Stimulated activated CD8-positive, alpha-beta memory T cell treated with anti-CD3 and anti-CD28 coated beads, Interleukin-15, amount 100 ng/mL, for 4 hours (primary cell): ENCODE measurements around the gene TMEM220.
A peak's percentile ranks its signal among the peaks of the same experiment; 100 is the strongest.
"Not testable (repeated sequence)": the region's sequence is repeated elsewhere in the genome, so short reads cannot be mapped to it uniquely, and the experiment has no call there.

Experiments
- DNase-seq, 2 donors: peaks; one replicate each; pipeline ENCODE4 v3.0.0-alpha.2; 2020; ENCODE audit warnings: low read depth in 2 of 2

The TMEM220 gene

DNA sequence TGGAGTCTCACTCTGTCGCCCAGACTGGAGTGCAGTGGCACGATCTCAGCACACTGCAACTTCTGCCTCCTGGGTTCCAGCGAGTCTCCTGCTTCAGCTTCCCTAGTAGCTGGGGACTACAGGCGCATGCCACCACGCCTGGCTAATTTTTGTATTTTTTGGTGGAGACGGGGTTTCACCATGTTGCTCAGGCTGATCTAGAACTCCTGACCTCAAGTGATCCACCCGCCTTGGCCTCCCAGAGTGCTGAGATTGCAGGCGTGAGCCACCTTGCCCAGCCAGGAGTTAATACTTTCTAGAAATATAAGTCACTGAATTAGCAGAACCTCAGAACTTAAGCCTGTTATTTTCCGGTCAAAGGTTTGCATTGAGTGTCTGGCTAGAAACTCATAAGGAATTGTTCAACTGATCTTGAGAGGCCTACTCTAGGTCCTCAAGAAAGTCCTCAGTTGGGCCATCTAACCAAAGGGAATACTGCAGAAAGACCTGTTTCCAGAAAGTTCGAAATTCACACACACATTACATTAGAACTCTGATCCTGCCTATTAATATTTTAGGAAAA, 1.4 kb downstream of the TMEM220 start:
- no peak for DNase-seq

GRCh38 chr17:10727192-10727591, 2.6 kb downstream of the TMEM220 start:
- DNase-seq = no peak

DNA sequence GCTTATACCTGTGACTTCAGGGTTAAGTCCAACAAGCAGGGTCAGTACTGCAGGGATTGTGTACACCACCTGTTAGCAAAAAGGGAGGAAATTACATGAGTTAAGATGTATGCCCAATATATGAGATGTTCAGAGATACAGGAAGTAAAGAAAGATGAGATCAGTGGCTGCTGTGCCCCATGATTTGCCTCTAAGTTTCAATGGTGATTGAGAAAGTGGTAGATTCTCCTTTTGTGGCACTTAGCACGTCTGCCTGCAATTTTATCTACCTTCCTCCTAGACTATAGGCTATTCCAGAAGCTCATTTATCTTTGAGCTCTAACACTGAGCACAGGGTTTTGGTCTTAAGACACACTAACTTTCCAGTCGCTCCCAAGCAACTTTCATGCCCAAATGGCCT, 3.6 kb downstream of the TMEM220 start:
- DNase-seq = no peak

DNA sequence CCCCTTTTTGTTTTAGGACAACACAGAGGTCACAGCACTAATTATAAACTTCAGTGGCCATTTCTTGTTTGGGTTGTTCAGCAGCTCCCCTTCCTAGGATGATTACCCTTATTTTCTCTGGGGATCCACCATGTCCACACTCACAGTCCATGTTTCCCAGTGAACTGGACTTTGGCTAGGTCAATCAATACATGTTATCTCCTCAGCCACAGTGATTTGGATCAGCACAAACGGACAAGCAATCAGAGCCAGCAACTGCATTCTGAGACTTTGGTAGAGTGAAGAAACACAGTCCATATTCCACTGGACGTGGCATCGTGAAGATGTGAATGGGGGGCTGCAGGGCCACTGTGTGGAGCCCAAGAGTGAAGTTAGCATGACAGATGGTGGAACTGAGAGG, 4.6 kb downstream of the TMEM220 start:
- DNase-seq = no peak

DNA sequence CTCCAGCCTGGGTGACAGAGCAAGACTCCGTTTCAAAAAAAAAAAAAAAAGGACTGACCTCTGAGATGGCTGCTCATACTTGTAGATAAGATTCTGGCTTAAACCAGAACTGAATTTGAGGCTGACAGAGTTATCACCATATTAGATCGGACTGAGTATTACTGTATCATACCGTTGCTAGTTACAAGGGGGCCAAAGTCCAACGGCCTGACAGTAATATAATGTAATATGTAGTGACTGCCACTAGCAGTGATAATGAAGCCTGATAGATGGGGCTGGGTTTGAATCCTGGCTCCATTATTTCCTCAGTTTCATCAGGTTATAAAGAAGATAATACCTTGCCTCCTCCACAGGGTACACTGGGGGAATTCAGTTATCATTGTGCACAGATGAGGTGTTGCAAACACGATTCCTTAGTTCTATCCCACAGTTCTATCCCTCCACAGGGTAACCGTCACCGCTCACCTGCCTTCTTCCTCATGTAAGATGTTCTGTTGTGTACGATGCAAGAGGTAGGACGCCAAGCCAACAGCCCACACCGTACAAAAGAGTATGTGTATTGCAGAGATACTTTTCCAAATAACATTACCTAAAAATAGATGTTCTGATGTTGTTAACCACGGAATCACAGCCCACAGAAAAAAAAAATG, 5.2 kb downstream of the TMEM220 start:
- no peak for DNase-seq

GRCh38 chr17:10718547-10718946, 11.3 kb downstream of the TMEM220 start:
- DNase-seq = no peak

DNA sequence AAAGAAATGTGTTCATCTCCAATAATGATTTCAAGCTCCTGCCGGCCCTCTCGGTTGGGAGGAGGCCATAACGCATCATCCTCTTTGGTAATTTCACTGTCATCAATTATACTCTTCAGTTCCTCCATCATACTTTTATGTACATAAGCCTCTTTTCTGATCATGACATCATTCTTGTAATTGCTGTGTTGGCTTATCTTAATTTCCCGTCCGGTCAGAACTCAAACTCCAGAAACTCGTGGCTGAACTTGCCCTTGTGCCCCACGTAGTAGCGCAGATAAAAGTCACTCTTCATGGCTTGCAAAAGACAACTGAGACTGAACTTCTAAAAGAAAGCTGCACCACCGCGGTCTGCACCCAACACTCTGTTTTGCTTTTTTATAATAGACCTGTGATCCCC, 13.6 kb downstream of the TMEM220 start:
- no peak for DNase-seq

DNA sequence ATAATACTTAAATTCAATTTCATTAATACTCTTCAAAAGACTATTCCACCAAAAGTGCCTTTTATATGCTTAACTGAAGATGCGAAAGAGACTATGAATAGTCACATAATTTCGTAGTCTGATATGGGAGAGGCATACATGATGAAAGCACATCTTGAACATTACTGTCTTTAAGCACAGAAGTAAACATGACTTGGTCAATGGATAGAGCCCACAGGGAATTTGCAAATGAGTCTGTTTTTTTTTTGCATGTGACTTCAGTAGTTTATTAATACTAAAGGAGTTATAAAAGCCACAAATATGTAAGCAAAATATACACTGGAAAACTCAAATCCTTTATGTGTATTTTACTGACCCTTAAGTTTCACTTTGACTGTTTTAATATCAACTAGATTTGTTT, 16.5 kb downstream of the TMEM220 start:
- no peak for DNase-seq

DNA sequence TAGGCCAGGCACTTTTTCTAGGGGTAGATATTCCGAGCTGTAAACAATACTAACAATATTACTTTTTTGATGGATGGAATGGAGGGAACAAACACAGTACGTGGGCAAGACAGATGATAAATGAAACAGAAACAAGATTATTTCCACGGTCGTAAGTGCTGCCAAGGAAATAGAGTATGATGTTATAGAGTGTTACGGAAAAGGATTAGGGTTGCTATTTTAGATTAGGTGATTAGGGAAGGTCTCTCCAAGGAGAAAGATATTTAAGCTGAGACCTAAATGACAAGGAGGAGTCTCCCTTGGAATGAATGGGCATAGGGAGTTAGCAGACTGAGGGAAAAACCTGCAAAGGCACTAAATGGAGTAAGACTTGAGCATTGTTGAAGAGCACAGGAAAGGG, 24.1 kb downstream of the TMEM220 start:
- no peak for DNase-seq

DNA sequence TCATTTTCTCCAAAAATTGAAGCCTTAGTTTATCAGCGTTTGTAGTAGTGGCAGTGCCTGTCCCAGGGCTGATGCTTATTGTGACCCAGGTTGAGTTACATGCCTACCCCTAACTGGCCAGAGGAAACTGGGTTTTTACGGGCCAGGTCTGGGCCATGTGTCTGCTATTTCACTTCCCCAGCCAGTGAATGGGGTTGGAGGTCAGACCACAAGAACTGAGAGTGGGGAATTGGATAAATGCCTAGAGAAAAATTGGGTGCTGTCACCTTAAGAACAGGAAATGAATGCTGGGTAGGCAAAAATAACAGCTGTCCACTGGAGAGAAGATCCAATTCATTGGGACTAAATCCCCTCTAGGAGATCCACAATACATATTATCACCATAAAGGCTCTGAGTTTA, 27.2 kb downstream of the TMEM220 start:
- no peak for DNase-seq

- no peak for DNase-seq
Measured at GRCh38 chr17:10699856-10700255, 30.0 kb downstream of the TMEM220 start.

- DNase-seq = no peak
Measured at GRCh38 chr17:10698096-10698818, 31.6 kb downstream of the TMEM220 start.

DNA sequence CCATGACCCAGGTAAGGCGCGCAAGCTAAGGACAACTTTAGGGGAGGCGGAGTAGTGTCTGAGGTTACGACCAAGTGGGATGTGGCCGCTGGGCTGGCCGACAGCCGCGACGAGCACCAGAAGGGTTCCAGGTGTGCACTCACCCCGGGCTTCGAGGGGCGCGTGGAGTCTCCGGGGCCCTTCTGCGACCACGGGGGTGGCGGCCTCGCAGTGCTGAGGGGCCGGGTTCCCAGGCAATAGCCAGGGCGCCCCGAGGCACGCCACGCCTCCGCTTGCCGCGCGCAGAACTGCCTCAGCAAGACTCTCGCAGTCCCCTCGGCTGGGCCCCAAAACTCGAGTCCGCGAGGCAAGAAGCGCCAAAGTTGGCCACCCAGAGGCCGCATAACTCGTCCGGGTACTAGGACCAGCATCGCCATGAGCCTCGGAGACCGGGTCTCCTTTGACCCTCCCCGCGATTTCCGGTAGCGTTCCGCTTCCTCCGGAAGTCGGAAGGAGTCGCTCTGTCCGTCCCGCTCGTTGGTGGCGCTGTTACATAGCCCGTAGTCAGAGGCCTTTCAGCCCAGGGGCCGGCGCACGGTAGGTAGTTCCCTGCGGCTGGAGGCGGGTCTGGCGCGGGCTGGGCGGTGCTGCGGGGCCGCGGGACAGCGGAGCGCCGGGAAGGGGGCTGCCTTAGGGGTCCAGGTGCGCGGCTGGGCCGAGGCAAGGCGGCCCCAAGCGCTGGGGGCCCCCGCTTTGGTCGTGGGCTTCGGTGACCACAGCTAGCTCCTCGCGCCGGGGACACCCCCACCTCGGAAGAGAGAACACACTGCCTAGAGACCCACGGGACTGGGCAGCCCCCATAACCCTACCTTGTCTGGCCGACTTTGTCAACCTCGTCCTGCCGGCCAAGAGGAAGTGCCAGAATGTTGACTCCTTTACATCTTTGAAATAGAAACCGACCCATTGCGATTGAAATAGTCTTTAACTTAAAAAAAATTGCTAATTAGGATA, 32.4 kb downstream of the TMEM220 start, which contains the start of the genes ADPRM and SCO1:
TSS of gene ADPRM (plus strand) at position 503 of the 990 bp plus-strand sequence. CDS start 7,333 bp downstream, outside the sequence.
TSS of gene SCO1 (minus strand) at position 442 of the 990 bp plus-strand sequence. CDS start at position 416, 26 bp downstream.
- peak; percentile 78 to 84 for DNase-seq

DNA sequence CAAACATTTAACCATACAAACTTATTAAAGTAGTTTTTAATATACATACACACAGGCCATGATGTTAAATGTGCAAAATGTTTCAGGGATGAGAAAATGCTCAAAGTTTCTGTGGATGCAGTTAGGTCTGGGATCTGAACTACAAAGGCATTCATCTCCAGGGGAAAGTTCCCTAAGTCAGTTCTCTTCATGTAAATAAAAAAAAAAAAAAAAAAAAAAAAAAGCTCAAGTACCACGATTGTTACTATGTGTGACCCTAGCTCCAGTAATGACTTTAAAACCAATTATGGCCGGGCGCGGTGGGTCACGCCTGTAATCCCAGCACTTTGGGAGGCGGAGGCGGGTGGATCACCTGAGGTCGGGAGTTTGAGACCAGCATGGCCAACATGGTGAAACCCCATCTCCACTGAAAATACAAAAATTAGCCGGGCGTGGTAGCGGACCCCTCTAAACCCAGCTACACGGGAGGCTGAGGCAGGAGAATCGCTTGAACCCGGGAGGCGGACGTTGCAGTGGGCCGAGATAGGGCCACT, 33.9 kb downstream of the TMEM220 start:
- DNase-seq = not testable (repeated sequence)

DNA sequence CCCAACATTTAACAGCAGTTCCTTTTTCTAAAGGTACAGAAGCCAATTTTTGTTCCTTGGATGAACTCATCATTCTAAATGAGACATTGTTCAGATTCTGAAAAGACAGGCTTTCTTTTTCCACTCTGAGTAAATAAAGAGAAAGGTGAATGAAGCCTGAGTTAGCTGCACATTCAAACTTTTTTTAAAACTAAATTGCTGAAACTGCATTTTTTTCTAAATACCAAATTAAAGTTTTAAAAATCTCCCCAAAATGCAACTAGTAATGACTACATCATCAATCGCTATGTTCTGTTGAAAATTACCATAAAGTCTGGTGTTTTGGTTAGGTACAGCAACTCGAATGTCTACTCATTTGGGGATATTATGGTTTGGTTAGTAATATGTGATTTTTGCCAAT, 42.3 kb downstream of the TMEM220 start:
- DNase-seq = no peak

DNA sequence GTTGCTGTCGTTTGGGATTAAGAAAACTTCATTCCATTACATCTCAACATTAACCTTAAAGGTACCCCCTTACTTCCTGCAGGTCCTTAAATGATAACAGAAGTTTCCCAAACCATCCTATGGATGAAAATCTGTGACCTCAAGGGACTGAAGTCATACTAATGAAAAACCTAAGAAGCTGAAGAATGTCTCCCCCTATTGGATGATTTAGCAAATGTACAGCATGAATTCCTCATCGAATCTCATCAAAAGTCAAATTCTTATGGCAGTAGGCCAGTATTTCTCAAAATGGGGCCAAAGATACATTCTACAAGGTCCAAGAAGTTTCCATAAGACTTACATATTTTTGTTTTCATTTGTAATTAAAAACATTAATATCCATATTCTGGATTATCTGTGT, 46.0 kb downstream of the TMEM220 start:
- DNase-seq = no peak

GRCh38 chr17:10681866-10682446, 47.9 kb downstream of the TMEM220 start:
- DNase-seq = no peak

DNA sequence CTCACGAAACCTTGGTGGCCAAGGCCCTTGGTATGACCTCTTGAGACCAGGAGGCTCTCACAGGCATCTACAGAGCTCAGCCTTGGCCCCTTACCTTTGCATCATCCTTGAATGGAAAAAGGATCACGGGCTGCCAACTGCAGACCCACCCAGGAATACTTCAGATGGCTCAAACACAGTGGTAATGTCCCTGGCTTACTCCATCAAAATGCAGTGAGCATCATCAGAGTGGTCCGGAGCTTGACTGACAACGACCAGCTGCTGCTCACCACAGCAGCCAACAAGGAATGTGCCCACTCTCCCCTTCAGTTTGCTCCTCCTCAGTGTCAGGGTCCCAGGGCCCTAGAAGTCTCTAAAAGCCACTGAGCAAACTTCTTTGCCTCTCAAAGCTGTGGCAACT, 55.1 kb downstream of the TMEM220 start:
- DNase-seq = no peak

GRCh38 chr17:10673312-10673711, 56.5 kb downstream of the TMEM220 start:
- DNase-seq = no peak

DNA sequence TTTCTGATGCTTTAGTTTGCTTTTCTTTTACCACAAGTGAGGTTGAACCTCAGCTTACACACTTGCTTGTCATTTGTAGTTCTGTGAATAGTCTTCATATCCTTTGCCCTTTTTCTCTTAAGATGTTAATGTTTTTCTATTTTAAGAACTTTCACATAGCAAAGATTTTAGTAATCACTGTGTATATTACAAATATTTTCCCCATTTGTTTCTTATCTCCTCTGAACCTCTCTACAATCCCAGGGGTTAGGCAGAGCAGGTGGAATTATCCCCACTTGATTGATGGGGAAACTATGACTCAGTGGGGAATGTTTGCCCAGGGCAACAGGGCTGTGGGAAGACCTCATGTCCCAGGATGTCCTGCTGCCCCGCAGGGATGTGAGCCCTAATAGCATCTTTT, 61.0 kb downstream of the TMEM220 start:
- no peak for DNase-seq

- DNase-seq = no peak
Measured at GRCh38 chr17:10666906-10667305, 62.9 kb downstream of the TMEM220 start.
